PC-3 (cell line): Measurements from ENCODE around the gene SRRT.

Experiments used
- CTCF ChIP-seq: fragments of 300-600 bp; sonication (generic); conservative IDR thresholded peaks from 2 replicates; pipeline ENCODE4 v1.5.1; 2017; ENCODE audit warnings: antibody characterized with exemption, low read depth, mild to moderate bottlenecking, low read length
- EZH2 ChIP-seq: fragments of 300-600 bp; sonication (generic); IDR thresholded peaks from one replicate; pipeline ENCODE4 v1.6.1; 2017; ENCODE audit warnings: antibody characterized with exemption, mild to moderate bottlenecking, low read length; ENCODE audit not compliant: unreplicated experiment
- EZH2phosphoT487 ChIP-seq: fragments of 300-600 bp; sonication (generic); IDR thresholded peaks from 2 replicates; pipeline ENCODE4 v1.6.1; 2018; ENCODE audit warnings: mild to moderate bottlenecking, antibody characterized with exemption, low read length, borderline replicate concordance

- no peak for TF ChIP-seq CTCF
- no peak for TF ChIP-seq EZH2
- TF ChIP-seq EZH2phosphoT487 = no peak
These were observed 7.3 kb downstream of the SRRT start for GRCh38 chr7:100882201-100882600.
